Epidermal melanocyte (primary cell): ENCODE measurements around the gene UVRAG.
"Not testable (repeated sequence)": the region's sequence is repeated elsewhere in the genome, so short reads cannot be mapped to it uniquely, and the experiment has no call there.

ENCODE experiments used
- DNase-seq: peaks from one replicate; pipeline ENCODE4 v3.0.0; 2011; ENCODE audit warnings: low spot score; ENCODE audit not compliant: insufficient read length

UVRAG gene

GRCh38 chr11:75836417-75836816 lies 21.4 kb downstream of the UVRAG start:
- DNase-seq: no peak

GRCh38 chr11:75839851-75840250 lies 24.8 kb downstream of the UVRAG start:
- DNase-seq: no peak

- no peak for DNase-seq
These were observed 25.5 kb downstream of the UVRAG start for GRCh38 chr11:75840522-75840921.

GRCh38 chr11:75841739-75842138 lies 26.7 kb downstream of the UVRAG start:
- no peak for DNase-seq

- no peak for DNase-seq
These were observed 30.3 kb downstream of the UVRAG start for GRCh38 chr11:75845324-75845723.

- DNase-seq: no peak
These were observed 34.9 kb downstream of the UVRAG start for GRCh38 chr11:75849894-75850293.

- no peak for DNase-seq
These were observed 35.8 kb downstream of the UVRAG start for GRCh38 chr11:75850787-75851186.

GRCh38 chr11:75851203-75851602 lies 36.2 kb downstream of the UVRAG start:
- no peak for DNase-seq

GRCh38 chr11:75852406-75853017 lies 37.5 kb downstream of the UVRAG start:
- no peak for DNase-seq

- DNase-seq: not testable (repeated sequence)
These were observed 38.6 kb downstream of the UVRAG start for GRCh38 chr11:75853563-75853962.

GRCh38 chr11:75853971-75854370 lies 39.0 kb downstream of the UVRAG start:
- no peak for DNase-seq

- no peak for DNase-seq
These were observed 40.2 kb downstream of the UVRAG start for GRCh38 chr11:75855206-75855605.

- no peak for DNase-seq
These were observed 41.9 kb downstream of the UVRAG start for GRCh38 chr11:75856912-75857311.

GRCh38 chr11:75858042-75858441 lies 43.0 kb downstream of the UVRAG start:
- no peak for DNase-seq

- DNase-seq: no peak
These were observed 43.6 kb downstream of the UVRAG start for GRCh38 chr11:75858613-75859012.

- no peak for DNase-seq
These were observed 44.6 kb downstream of the UVRAG start for GRCh38 chr11:75859614-75860013.

- no peak for DNase-seq
These were observed 47.4 kb downstream of the UVRAG start for GRCh38 chr11:75862437-75862836.

GRCh38 chr11:75867778-75868374 lies 52.9 kb downstream of the UVRAG start:
- peak; percentile 48 for DNase-seq

- DNase-seq: no peak
These were observed 54.0 kb downstream of the UVRAG start for GRCh38 chr11:75868990-75869389.

- no peak for DNase-seq
These were observed 54.8 kb downstream of the UVRAG start for GRCh38 chr11:75869661-75870455.

- no peak for DNase-seq
These were observed 57.9 kb downstream of the UVRAG start for GRCh38 chr11:75872887-75873416.
